Measurements from ENCODE around the gene ZNF804B. TPM values are rescaled to one million over a fixed set of nuclear protein-coding genes. Genes with fewer than 3 reads are reported as not detected.

The ZNF804B gene
- total and polyA plus RNA-seq, 2 of the 4 experiments (the other 2 are of a cell fraction) = not detected

DNA sequence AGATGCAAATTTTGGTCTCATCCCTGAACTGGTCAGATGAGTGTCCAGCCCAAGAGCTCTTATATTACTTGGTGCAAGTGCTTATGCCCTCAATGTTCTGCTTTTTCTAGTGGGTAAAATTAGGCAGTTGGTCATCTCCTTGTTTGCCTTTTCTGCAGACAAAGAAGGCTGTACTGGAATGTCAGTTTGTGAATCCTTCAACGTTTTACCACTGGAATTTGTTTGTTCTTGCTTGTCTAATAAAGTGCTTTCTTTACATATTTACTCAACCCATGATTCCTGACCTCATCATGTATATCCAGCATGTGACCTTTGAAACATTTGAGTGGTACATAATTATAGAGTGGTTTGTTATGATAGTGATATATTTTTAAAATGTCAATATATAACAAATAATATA, 268.3 kb downstream of the ZNF804B start:
- H2AFZ ChIP-seq (replicated peaks; ENCODE audit: low read length, poor library complexity) = no peak overlapping the region
- H4K5ac ChIP-seq (ENCODE audit: low read depth, low read length) = no peak overlapping the region
- no peaks in the 10 kb centered on the region for H3K4me1 ChIP-seq (ENCODE audit: control insufficient read depth, insufficient read depth, low read length)
- no peak overlapping the region for H3K27ac ChIP-seq (ENCODE audit: insufficient read depth, low read length)
- H2BK15ac ChIP-seq (ENCODE audit: low read depth, low read length) = no peak overlapping the region
- DNase-seq (no peak), ATAC-seq (ENCODE audit: low read depth) (no peak)
- CTCF ChIA-PET = no interaction called here
- H3K14ac ChIP-seq (replicated peaks; ENCODE audit: low read depth, low read length) = no peak overlapping the region
- POLR2A ChIA-PET (ENCODE audit: unreplicated experiment) = no interaction called here
- H4K8ac ChIP-seq (ENCODE audit: low read depth in 2 of 2, low read length in 2 of 2) = no peak overlapping the region
- TF ChIP-seq RFX5 (IDR thresholded peaks at IDR 0.05; ENCODE audit: low read depth, low read length) (no peak), POLR2A (IDR thresholded peaks at IDR 0.05; ENCODE audit: low read depth, low read length) (no peak), RAD21 (IDR thresholded peaks at IDR 0.05; ENCODE audit: low read length) (no peak), NFE2L2 (IDR thresholded peaks at IDR 0.05; ENCODE audit: low read depth, low read length) (no peak), CEBPB (IDR thresholded peaks at IDR 0.05; ENCODE audit: low read depth, low read length) (no peak), MXI1 (IDR thresholded peaks at IDR 0.05; ENCODE audit: borderline replicate concordance, low read depth, low read length) (no peak), MAFK (IDR thresholded peaks at IDR 0.05; ENCODE audit: low read depth, low read length) (no peak), BHLHE40 (IDR thresholded peaks at IDR 0.05; ENCODE audit: low read depth, low read length) (no peak), SMC3 (IDR thresholded peaks at IDR 0.05; ENCODE audit: low read depth, low read length) (no peak), FOS (IDR thresholded peaks at IDR 0.05; ENCODE audit: low read depth, low read length) (no peak)
- TF ChIP-seq, protein P1, sequence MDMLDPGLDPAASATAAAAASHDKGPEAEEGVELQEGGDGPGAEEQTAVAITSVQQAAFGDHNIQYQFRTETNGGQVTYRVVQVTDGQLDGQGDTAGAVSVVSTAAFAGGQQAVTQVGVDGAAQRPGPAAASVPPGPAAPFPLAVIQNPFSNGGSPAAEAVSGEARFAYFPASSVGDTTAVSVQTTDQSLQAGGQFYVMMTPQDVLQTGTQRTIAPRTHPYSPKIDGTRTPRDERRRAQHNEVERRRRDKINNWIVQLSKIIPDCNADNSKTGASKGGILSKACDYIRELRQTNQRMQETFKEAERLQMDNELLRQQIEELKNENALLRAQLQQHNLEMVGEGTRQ (IDR thresholded peaks at IDR 0.05; ENCODE audit: low read depth, low read length) = no peak
- TF ChIP-seq, protein P2, sequence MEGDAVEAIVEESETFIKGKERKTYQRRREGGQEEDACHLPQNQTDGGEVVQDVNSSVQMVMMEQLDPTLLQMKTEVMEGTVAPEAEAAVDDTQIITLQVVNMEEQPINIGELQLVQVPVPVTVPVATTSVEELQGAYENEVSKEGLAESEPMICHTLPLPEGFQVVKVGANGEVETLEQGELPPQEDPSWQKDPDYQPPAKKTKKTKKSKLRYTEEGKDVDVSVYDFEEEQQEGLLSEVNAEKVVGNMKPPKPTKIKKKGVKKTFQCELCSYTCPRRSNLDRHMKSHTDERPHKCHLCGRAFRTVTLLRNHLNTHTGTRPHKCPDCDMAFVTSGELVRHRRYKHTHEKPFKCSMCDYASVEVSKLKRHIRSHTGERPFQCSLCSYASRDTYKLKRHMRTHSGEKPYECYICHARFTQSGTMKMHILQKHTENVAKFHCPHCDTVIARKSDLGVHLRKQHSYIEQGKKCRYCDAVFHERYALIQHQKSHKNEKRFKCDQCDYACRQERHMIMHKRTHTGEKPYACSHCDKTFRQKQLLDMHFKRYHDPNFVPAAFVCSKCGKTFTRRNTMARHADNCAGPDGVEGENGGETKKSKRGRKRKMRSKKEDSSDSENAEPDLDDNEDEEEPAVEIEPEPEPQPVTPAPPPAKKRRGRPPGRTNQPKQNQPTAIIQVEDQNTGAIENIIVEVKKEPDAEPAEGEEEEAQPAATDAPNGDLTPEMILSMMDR (conservative IDR thresholded peaks at IDR 0.05; ENCODE audit: low read depth, low read length) = no peak
- no peak overlapping the region for H3K4me2 ChIP-seq (ENCODE audit: low read depth, low read length)
- no TSS peak for BruUV-seq (replicated peaks)
- dilution Hi-C loops (cut with HindIII; ENCODE audit: low sequenced_read_pairs, unreplicated experiment) = no loop called here
- H3K79me1 ChIP-seq (ENCODE audit: low read depth in 1 of 2, low read length in 2 of 2) = no peaks in the 10 kb centered on the region
- H2BK5ac ChIP-seq (ENCODE audit: low read depth, low read length, poor library complexity, severe bottlenecking) = no peak overlapping the region
- no peaks in the 10 kb centered on the region for H4K20me1 ChIP-seq (ENCODE audit: insufficient read depth, low read length)
- H2AK5ac ChIP-seq (ENCODE audit: low read depth, low read length) = no peak overlapping the region
- H2BK20ac ChIP-seq (ENCODE audit: low read depth, low read length) = no peak overlapping the region
- no peak overlapping the region for H2AK9ac ChIP-seq (replicated peaks; ENCODE audit: low read depth, low read length, poor library complexity)
- no peak overlapping the region for H3K56ac ChIP-seq (ENCODE audit: extremely low read depth, insufficient read depth, low read length)
- intact Hi-C loops (cut with micrococcal nuclease) = no loop called here
- WGBS, 2 experiments (ENCODE audit: extremely low coverage in 2 of 2, insufficient read length in 1 of 2) = no CpG with 5 or more reads among the region's 1 CpG
- no peak overlapping the region for H3K4me3 ChIP-seq (ENCODE audit: insufficient read depth, low read depth, low read length)
- H3K4ac ChIP-seq (ENCODE audit: low read depth, low read length) = no peak overlapping the region
- H4K91ac ChIP-seq (ENCODE audit: insufficient read depth, low read depth, low read length) = no peak overlapping the region
- no peaks in the 10 kb centered on the region for H3K27me3 ChIP-seq (ENCODE audit: control insufficient read depth, insufficient read depth, low read length)
- no peak overlapping the region for H3K18ac ChIP-seq (ENCODE audit: low read depth, low read length)
- no peaks in the 10 kb centered on the region for H3K9me3 ChIP-seq (ENCODE audit: control insufficient read depth, insufficient read depth, low read length)
- no peaks in the 10 kb centered on the region for H3K36me3 ChIP-seq (ENCODE audit: control insufficient read depth, insufficient read depth, low read length)
- H3K9me1 ChIP-seq (ENCODE audit: insufficient read depth, low read length) = no peaks in the 10 kb centered on the region
- H3K9ac ChIP-seq (ENCODE audit: low read depth, low read length) = no peak overlapping the region
- in situ Hi-C loops (cut with MboI; ENCODE audit: low sequenced_read_pairs) = no loop called here
- no peak overlapping the region for H2BK120ac ChIP-seq (ENCODE audit: low read depth, low read length)
- H3K23ac ChIP-seq (ENCODE audit: low read depth, low read length) = no peak overlapping the region
